Erythroblast (primary cell): ENCODE results near the gene FOXS1.

Source experiments
- GATA1 ChIP-seq: IDR thresholded peaks from 2 replicates; pipeline ENCODE4 v1.6.1; 2011; ENCODE audit warnings: low read depth, mild to moderate bottlenecking, control low read depth, low read length, moderate library complexity
- POLR2A ChIP-seq: IDR thresholded peaks from 2 replicates; pipeline ENCODE4 v1.6.1; 2011; ENCODE audit warnings: mild to moderate bottlenecking, low read length

- TF ChIP-seq POLR2A (no peak), GATA1 (no peak)
Observed at GRCh38 chr20:31859266-31859997, 14.0 kb upstream of the FOXS1 start.
